HepG2 (cell line): ENCODE results near the gene RPL38. TPM values are rescaled to one million over a fixed set of nuclear protein-coding genes. Genes with fewer than 3 reads are reported as not detected.

Experiments used
- ARNTL ChIP-seq: sonication (generic); formaldehyde crosslinking; IDR thresholded peaks from 2 replicates; pipeline ENCODE4 v1.4.0; 2020; ENCODE audit warnings: mild to moderate bottlenecking, missing genetic modification reagents
- FOXP4 ChIP-seq: sonication (generic); formaldehyde crosslinking; IDR thresholded peaks from 2 replicates; pipeline ENCODE4 v1.4.0; 2020; ENCODE audit warnings: missing genetic modification reagents
- MLLT10 ChIP-seq: sonication (generic); formaldehyde crosslinking; IDR thresholded peaks from 2 replicates; pipeline ENCODE4 v1.4.0; 2020; ENCODE audit warnings: missing genetic modification reagents
- POGZ ChIP-seq: sonication (generic); formaldehyde crosslinking; IDR thresholded peaks from 2 replicates; pipeline ENCODE4 v1.4.0; 2020; ENCODE audit warnings: mild to moderate bottlenecking, missing genetic modification reagents
- SALL1 ChIP-seq: sonication (generic); formaldehyde crosslinking; IDR thresholded peaks from 2 replicates; pipeline ENCODE4 v1.8.0; 2022; ENCODE audit warnings: mild to moderate bottlenecking, missing genetic modification reagents
- THAP9 ChIP-seq: sonication (generic); formaldehyde crosslinking; IDR thresholded peaks from 2 replicates; pipeline ENCODE4; 2020; ENCODE audit warnings: missing genetic modification reagents, mild to moderate bottlenecking, borderline replicate concordance
- ZFP37 ChIP-seq: sonication (generic); formaldehyde crosslinking; IDR thresholded peaks from 2 replicates; pipeline ENCODE4 v1.4.0; 2020; ENCODE audit warnings: missing genetic modification reagents, borderline replicate concordance
- ZHX2 ChIP-seq, 2 experiments: sonication (generic) in 1 of 2; formaldehyde crosslinking in 1 of 2; IDR thresholded peaks; 2 replicates each; pipeline versions ENCODE4 v1.6.1 to v1.9.0; 2014 to 2022; ENCODE audit warnings: antibody characterized with exemption in 1 of 2, borderline replicate concordance in 1 of 2, inconsistent platforms in 1 of 2, low read depth in 1 of 2, missing genetic modification reagents in 1 of 2
- ZNF260 ChIP-seq: sonication (generic); formaldehyde crosslinking; IDR thresholded peaks from 2 replicates; pipeline ENCODE4 v1.4.0; 2020; ENCODE audit warnings: missing genetic modification reagents, low read depth, mild to moderate bottlenecking, borderline replicate concordance
- polyA plus RNA-seq, 8 experiments: library from polyadenylated mRNA; depleted of rRNA in 3 of 8; stranded (reverse) in 7 of 8; unstranded in 1 of 8; fragments of >200 nt; fragmentation: Illumina TruSeq in 4 of 8; extraction: Trizol in 4 of 8; gene quantifications; 2 replicates each; pipeline versions ENCODE4 v1.2.1 to v1.2.3, GENCODE V29; 2011 to 2016; ENCODE audit warnings: low read depth in 4 of 8, missing spikeins in 1 of 8, mixed read lengths in 1 of 8; ENCODE audit not compliant: insufficient read depth in 1 of 8
- total RNA-seq, 5 experiments: library from RNA; depleted of rRNA; stranded (reverse); fragments of >200 nt; fragmentation: Illumina TruSeq; extraction: Trizol; gene quantifications; 2 replicates each; pipeline ENCODE4 v1.2.3, GENCODE V29; 2016; ENCODE audit warnings: low read depth in 1 of 5
- TF ChIP-seq, protein P1 (sequence below): sonication (generic); formaldehyde crosslinking; conservative IDR thresholded peaks from 2 replicates; pipeline ENCODE4 v1.8.0; 2022; ENCODE audit warnings: mild to moderate bottlenecking, moderate library complexity, missing genetic modification reagents
- TF ChIP-seq, protein P2 (sequence below): sonication (generic); formaldehyde crosslinking; IDR thresholded peaks from 2 replicates; pipeline ENCODE4 v1.4.0; 2020; ENCODE audit warnings: missing genetic modification reagents
- TF ChIP-seq, protein P3 (sequence below): sonication (generic); formaldehyde crosslinking; IDR thresholded peaks from 2 replicates; pipeline ENCODE4 v1.4.0; 2020; ENCODE audit warnings: missing genetic modification reagents, mild to moderate bottlenecking, borderline replicate concordance

RPL38 gene
- total and polyA plus RNA-seq, 2 of the 13 experiments (the other 11 are each of a cell fraction or from before 2014, with no cell fraction given), result 2,370 to 2,372 TPM

GRCh38 chr17:74190807-74191406, 12.6 kb upstream of the RPL38 start (continued):
- TF ChIP-seq FOXP4 (CRISPR knock-in tag), result no peak
- TF ChIP-seq, protein P1, sequence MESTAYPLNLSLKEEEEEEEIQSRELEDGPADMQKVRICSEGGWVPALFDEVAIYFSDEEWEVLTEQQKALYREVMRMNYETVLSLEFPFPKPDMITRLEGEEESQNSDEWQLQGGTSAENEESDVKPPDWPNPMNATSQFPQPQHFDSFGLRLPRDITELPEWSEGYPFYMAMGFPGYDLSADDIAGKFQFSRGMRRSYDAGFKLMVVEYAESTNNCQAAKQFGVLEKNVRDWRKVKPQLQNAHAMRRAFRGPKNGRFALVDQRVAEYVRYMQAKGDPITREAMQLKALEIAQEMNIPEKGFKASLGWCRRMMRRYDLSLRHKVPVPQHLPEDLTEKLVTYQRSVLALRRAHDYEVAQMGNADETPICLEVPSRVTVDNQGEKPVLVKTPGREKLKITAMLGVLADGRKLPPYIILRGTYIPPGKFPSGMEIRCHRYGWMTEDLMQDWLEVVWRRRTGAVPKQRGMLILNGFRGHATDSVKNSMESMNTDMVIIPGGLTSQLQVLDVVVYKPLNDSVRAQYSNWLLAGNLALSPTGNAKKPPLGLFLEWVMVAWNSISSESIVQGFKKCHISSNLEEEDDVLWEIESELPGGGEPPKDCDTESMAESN (CRISPR knock-in tag), result no peak
- no peak for TF ChIP-seq THAP9 (CRISPR knock-in tag)
- TF ChIP-seq, protein P2, sequence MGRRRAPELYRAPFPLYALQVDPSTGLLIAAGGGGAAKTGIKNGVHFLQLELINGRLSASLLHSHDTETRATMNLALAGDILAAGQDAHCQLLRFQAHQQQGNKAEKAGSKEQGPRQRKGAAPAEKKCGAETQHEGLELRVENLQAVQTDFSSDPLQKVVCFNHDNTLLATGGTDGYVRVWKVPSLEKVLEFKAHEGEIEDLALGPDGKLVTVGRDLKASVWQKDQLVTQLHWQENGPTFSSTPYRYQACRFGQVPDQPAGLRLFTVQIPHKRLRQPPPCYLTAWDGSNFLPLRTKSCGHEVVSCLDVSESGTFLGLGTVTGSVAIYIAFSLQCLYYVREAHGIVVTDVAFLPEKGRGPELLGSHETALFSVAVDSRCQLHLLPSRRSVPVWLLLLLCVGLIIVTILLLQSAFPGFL (CRISPR knock-in tag), result no peak
- TF ChIP-seq POGZ, result no peak
- TF ChIP-seq, protein P3, sequence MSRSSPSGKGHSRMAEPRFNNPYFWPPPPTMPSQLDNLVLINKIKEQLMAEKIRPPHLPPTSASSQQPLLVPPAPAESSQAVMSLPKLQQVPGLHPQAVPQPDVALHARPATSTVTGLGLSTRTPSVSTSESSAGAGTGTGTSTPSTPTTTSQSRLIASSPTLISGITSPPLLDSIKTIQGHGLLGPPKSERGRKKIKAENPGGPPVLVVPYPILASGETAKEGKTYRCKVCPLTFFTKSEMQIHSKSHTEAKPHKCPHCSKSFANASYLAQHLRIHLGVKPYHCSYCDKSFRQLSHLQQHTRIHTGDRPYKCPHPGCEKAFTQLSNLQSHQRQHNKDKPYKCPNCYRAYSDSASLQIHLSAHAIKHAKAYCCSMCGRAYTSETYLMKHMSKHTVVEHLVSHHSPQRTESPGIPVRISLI (CRISPR knock-in tag), result no peak
- TF ChIP-seq MLLT10, result no peak
- peak; percentile 79 for TF ChIP-seq SALL1
- TF ChIP-seq ZHX2 (IDR thresholded peaks at IDR 0.05; ENCODE audit: low read depth), result no peak
- peak; percentile 88; the same call in 1 of the 2 replicates for TF ChIP-seq ZHX2 (CRISPR knock-in tag; IDR thresholded peaks at IDR 0.05; ENCODE audit: borderline replicate concordance)
- no peak for TF ChIP-seq ARNTL
- peak; percentile 84; the same call in 1 of the 2 replicates for TF ChIP-seq ZFP37 (CRISPR knock-in tag)
- no peak for TF ChIP-seq ZNF260
